ENCODE data around the gene MPP7.

DNA sequence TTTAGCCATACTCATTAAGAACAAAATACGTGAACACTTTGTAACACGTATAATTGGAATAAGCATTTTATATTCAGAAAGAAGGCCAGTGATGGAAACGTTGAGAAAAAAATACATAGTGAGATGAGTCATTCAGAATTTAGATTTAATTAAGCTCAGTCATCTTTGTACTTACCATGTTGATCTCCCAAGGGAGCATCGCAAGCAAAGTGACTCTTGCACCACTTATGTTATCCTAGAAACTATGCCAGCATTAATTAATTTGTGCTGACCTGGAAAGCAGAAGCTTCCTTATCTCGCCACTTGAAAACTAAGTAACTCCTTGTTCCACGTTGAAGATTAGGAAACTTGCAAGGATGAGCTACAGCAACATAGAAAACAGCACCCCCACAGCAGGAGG lies 9.7 kb upstream of the MPP7 start:
- TF ChIP-seq CTCF (IDR thresholded peaks at IDR 0.05) (no peak), POLR2A (IDR thresholded peaks at IDR 0.05) (no peak), POLR2AphosphoS5 (IDR thresholded peaks at IDR 0.05) (no peak)

All from prostate gland (tissue), 2 donors.